Loucy (cell line): ENCODE results near the gene CCDC9.

ENCODE experiments used
- CTCF ChIP-seq: fragments of 200-600 bp; sonication (generic); conservative IDR thresholded peaks from 2 replicates; pipeline ENCODE4 v1.5.1; 2014; ENCODE audit warnings: mild to moderate bottlenecking, antibody characterized with exemption, low read length
- EZH2phosphoT487 ChIP-seq: fragments of 200-600 bp; IDR thresholded peaks from 2 replicates; pipeline ENCODE4 v1.6.1; 2018; ENCODE audit warnings: antibody characterized with exemption, mild to moderate bottlenecking, moderate library complexity, borderline replicate concordance

- TF ChIP-seq CTCF (no peak), EZH2phosphoT487 (no peak)
Observed at GRCh38 chr19:47225746-47226425, 30.4 kb upstream of the CCDC9 start.
